Prostate gland (tissue), 2 donors: ENCODE results near the gene ZNF20. TPM values are rescaled to one million over a fixed set of nuclear protein-coding genes. Genes with fewer than 3 reads are reported as not detected.
A peak's percentile ranks its signal among the peaks of the same experiment; 100 is the strongest.

Source experiments
- DNase-seq: peaks from one replicate; pipeline ENCODE4 v3.0.0-alpha.2; 2019; ENCODE audit warnings: low spot score
- H3K27ac ChIP-seq, 2 donors: fragments of 200-600 bp; sonication (generic); 2 replicates each; pipeline ENCODE4 v1.5.1; 2017 to 2019
- H3K27me3 ChIP-seq: fragments of 200-600 bp; sonication (generic); replicated peaks from 2 replicates; pipeline ENCODE4 v1.5.1; 2019; ENCODE audit not compliant: insufficient read depth
- H3K36me3 ChIP-seq, 2 donors: fragments of 200-600 bp; sonication (generic); 1 replicate in 1 of 2; 2 replicates in 1 of 2; pipeline versions ENCODE4 v1.5.1 to v1.8.1; 2017 to 2019
- H3K4me1 ChIP-seq: fragments of 200-600 bp; sonication (generic); replicated peaks from 2 replicates; pipeline ENCODE4 v1.5.1; 2019
- H3K4me3 ChIP-seq, 2 donors: fragments of 200-600 bp; sonication (generic); 2 replicates each; pipeline ENCODE4 v1.5.1; 2017 to 2019
- H3K9me3 ChIP-seq: fragments of 200-600 bp; sonication (generic); 2 replicates; pipeline ENCODE4 v1.5.1; 2017
- POLR2A ChIP-seq: fragments of 450-650 bp; IDR thresholded peaks from one replicate; pipeline ENCODE4 v1.6.1; 2016; ENCODE audit warnings: antibody characterized with exemption, mild to moderate bottlenecking
- POLR2AphosphoS5 ChIP-seq: sonication (generic); formaldehyde crosslinking; IDR thresholded peaks from one replicate; pipeline ENCODE4 v1.6.1; 2017; ENCODE audit warnings: antibody characterized with exemption
- WGBS: methylation state at CpG from one replicate; pipeline ENCODE4 v1.1.5; 2018; 5-methylcytosine and 5-hydroxymethylcytosine counted together
- intact Hi-C: fragments of 100-400 bp; cut with DNase I; formaldehyde crosslinking; loops from one replicate; pipeline ENCODE4 v1.14.2; 2022
- total RNA-seq, 2 donors: library from RNA; depleted of rRNA; stranded (reverse); fragments of >200 nt; gene quantifications; one replicate each; pipeline ENCODE4 v1.1.0, GENCODE V29; 2016
- TF ChIP-seq, protein P1 (sequence below), 4 experiments: fragments of 200-600 bp in 2 of 4; fragments of 450-650 bp in 2 of 4; sonication (generic) in 2 of 4; IDR thresholded peaks; 1 replicate in 3 of 4; 2 replicates in 1 of 4; pipeline ENCODE4 v1.5.1; 2016 to 2019; ENCODE audit warnings: antibody characterized with exemption in 4 of 4, mild to moderate bottlenecking in 2 of 4, moderate library complexity in 2 of 4

The ZNF20 gene
- total RNA-seq, 2 donors from 2014 or later, result 6.0 TPM; not detected in 1

DNA sequence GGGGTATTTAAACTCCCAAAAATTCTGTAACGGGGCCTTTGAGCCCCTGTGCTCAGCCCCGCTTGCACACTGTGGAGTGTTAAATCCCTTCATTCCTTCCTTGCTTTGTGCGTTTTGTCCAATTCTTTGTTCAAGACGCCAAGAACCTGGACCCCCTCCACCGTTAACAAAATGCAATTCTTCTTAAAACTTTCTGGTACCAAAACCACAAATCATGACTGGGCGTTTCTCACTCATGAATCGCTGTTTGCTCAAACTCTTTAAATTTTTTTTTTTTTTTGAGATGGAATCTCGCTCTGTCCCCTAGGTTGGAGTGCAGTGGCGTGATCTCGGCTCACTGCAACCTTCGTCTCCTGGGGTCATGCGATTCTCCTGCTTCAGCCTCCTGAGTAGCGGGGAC lies 881 bp downstream of the ZNF20 start:
- H3K4me1 ChIP-seq, result peaks cover 11% of the 10 kb centered on the region
- 15% methylated on average over 13 of the region's 13 CpGs for WGBS
- H3K27ac ChIP-seq, result peak overlapping the region; percentile 81 to 89

DNA sequence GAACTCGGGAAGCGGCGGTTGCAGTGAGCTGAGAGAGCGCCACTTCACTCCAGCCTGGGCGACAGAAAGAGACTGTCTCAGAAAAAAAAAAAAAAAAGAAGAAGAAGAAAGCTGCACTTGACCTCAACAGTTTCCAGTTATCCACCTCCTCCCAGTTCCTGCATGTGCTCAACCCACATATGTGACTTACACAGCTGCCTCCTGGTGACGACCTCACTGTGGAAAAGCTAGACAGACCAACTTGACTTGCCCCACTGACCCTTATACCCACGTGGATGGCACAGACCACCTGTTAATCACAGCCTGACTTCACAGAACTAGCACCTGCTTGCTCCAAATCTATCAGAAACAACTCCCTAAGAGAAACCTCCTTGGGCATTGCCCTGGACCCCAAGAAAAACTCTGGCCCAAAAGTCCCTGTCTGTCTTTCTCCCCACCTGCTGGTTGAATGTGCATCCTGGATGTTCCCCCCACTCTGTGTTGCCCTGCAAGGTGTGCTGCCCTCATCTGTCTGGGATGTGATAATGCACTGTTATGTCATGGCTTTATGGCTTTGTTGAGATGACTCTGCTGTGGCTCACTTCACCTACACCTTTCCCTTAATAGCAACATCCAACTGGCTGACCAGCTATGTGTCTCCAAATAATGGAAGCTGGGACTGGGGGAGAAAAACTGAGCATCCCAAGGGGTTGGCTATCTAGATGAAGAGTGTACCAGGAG lies 2.8 kb downstream of the ZNF20 start:
- Histone ChIP-seq H3K27me3 (no peaks in the 10 kb centered on the region), H3K36me3 (peaks cover 10 to 13% of the 10 kb centered on the region in 2 donors), H3K9me3 (no peaks in the 10 kb centered on the region), H3K27ac (no peak overlapping the region), H3K4me3 (no peak overlapping the region), H3K4me1 (peaks cover 11% of the 10 kb centered on the region)
- TF ChIP-seq POLR2AphosphoS5, result no peak
- TF ChIP-seq, protein P1, sequence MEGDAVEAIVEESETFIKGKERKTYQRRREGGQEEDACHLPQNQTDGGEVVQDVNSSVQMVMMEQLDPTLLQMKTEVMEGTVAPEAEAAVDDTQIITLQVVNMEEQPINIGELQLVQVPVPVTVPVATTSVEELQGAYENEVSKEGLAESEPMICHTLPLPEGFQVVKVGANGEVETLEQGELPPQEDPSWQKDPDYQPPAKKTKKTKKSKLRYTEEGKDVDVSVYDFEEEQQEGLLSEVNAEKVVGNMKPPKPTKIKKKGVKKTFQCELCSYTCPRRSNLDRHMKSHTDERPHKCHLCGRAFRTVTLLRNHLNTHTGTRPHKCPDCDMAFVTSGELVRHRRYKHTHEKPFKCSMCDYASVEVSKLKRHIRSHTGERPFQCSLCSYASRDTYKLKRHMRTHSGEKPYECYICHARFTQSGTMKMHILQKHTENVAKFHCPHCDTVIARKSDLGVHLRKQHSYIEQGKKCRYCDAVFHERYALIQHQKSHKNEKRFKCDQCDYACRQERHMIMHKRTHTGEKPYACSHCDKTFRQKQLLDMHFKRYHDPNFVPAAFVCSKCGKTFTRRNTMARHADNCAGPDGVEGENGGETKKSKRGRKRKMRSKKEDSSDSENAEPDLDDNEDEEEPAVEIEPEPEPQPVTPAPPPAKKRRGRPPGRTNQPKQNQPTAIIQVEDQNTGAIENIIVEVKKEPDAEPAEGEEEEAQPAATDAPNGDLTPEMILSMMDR (IDR thresholded peaks at IDR 0.05), result peak in 1 of 4 experiments; percentile 21
- DNase-seq, result no peak
- 81% methylated on average over 7 of the region's 7 CpGs for WGBS
- intact Hi-C loops, result no loop called here

More for the DNA sequence above, 881 bp downstream of the ZNF20 start:
- peak overlapping the region; percentile 67 to 88 for H3K4me3 ChIP-seq
- no peak for DNase-seq
- H3K9me3 ChIP-seq, result no peaks in the 10 kb centered on the region
- H3K27me3 ChIP-seq, result no peaks in the 10 kb centered on the region
- intact Hi-C loops, result loop anchor here (1.0 kb wide), 1 partner anchor 79 kb away; no protein-coding TSS in a partner anchor
- no peak for TF ChIP-seq POLR2AphosphoS5
- TF ChIP-seq POLR2A, result no peak
- H3K36me3 ChIP-seq, result no peaks in the 10 kb centered on the region

DNA sequence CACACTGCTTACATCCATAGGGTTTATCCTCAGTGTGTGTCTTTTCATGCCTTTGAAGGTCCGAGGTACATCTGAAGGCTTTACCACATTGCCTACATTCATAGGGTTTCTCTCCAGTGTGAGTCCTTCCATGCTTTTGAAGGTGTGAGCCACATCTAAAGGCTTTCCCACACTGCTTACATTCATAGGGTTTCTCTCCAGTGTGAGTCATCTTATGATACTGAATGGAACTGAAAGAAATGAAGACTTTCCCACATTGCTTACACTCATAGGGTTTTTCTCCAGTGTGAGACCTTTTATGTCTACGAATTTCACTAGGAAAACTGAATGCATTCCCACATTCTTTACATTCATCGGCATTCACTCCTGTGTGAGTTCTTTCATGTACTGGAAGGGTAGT lies 7.1 kb downstream of the ZNF20 start:
- peaks cover 10 to 13% of the 10 kb centered on the region in 2 donors for H3K36me3 ChIP-seq
- WGBS, result 96% methylated on average over 3 of the region's 3 CpGs

DNA sequence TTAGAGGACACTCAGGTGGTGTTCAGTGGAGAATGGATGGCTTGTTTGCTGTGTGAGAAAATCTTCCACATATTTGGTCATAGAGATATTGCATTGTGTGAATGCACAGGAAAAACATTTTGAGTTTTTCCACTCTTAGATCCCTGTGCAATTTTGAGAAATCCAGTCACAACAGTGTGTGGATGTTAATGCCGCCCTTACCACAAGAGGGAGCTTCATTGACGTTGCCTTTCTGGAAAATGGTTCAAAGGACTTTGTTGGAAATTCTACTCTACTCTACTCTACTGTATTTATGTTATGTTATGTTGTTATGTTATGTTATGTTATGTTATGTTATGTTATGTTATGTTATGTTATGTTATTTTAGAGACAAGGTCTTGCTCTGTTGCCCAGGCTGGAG lies 13.4 kb downstream of the ZNF20 start:
- H3K27me3 ChIP-seq, result no peaks in the 10 kb centered on the region
- H3K4me1 ChIP-seq, result no peaks in the 10 kb centered on the region
- H3K27ac ChIP-seq, result no peak overlapping the region
- H3K9me3 ChIP-seq, result no peaks in the 10 kb centered on the region
- no peaks in the 10 kb centered on the region for H3K36me3 ChIP-seq
- H3K4me3 ChIP-seq, result no peak overlapping the region
- 41% methylated on average over 2 of the region's 2 CpGs for WGBS
- TF ChIP-seq, protein P1 (IDR thresholded peaks at IDR 0.05), result peak in 3 of 4 experiments; percentile 25 to 44 (median 43)
- no peak for TF ChIP-seq POLR2AphosphoS5
- DNase-seq, result no peak
- intact Hi-C loops, result no loop called here

More for the DNA sequence above, 7.1 kb downstream of the ZNF20 start:
- Histone ChIP-seq H3K27me3 (no peaks in the 10 kb centered on the region), H3K9me3 (no peaks in the 10 kb centered on the region), H3K27ac (no peak overlapping the region), H3K4me3 (no peak overlapping the region), H3K4me1 (no peaks in the 10 kb centered on the region)
- intact Hi-C loops, result no loop called here
- no peak for DNase-seq
- TF ChIP-seq POLR2AphosphoS5, result no peak
- no peak for TF ChIP-seq POLR2A
- TF ChIP-seq, protein P1 (IDR thresholded peaks at IDR 0.05), result no peak

DNA sequence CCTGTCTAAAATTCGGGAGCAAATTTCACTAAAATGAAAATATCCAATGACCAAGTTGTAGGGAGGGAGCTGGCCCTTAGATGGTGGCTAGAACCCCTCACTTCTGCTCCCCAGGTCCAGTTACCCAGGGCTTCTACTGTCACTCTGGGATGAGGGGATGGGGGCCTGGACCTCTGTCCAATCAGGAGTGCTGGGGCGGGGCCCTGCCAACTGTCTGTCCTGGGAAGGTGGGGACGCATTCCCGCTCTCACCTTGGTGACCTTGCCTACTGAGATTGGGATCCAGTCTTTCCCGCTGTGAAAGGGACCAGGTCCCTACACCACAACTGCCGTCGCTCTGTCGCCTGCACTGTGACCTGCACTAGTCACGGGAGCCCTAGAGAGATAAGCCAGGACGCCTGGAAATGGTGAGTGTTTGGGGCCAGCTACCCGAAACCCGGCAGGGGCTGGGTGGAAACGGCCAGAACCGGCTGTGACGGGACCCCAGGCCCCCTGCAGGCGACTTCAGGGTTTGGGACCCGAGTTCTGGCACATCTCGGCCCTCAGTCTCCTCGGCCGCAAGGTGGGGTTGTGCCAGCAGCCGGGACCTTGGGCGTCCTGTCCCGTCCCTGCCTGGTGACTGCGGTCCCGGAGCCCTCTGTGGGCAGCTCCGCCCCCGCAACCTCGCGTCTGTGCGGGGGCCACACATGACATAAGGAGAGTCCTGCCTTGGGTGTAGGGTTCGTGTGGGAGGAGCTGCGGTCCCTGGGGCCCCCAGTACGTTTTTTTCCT lies 22.8 kb downstream of the ZNF20 start:
- no peak overlapping the region for H3K27ac ChIP-seq
- no peak overlapping the region for H3K4me3 ChIP-seq
- H3K4me1 ChIP-seq, result no peaks in the 10 kb centered on the region
- intact Hi-C loops, result no loop called here
- no peaks in the 10 kb centered on the region for H3K36me3 ChIP-seq
- WGBS, result 83% methylated on average over 30 of the region's 33 CpGs
- DNase-seq, result no peak
- no peaks in the 10 kb centered on the region for H3K27me3 ChIP-seq
- TF ChIP-seq, protein P1 (IDR thresholded peaks at IDR 0.05), result no peak
- TF ChIP-seq POLR2AphosphoS5, result no peak
- no peak for TF ChIP-seq POLR2A
- no peaks in the 10 kb centered on the region for H3K9me3 ChIP-seq
